ENCODE data around the gene SHISA9. TPM values are rescaled to one million over a fixed set of nuclear protein-coding genes. Genes with fewer than 3 reads are reported as not detected.

Gene SHISA9
- total RNA-seq, 1 donor from 2014 or later, result 3.0 TPM

DNA sequence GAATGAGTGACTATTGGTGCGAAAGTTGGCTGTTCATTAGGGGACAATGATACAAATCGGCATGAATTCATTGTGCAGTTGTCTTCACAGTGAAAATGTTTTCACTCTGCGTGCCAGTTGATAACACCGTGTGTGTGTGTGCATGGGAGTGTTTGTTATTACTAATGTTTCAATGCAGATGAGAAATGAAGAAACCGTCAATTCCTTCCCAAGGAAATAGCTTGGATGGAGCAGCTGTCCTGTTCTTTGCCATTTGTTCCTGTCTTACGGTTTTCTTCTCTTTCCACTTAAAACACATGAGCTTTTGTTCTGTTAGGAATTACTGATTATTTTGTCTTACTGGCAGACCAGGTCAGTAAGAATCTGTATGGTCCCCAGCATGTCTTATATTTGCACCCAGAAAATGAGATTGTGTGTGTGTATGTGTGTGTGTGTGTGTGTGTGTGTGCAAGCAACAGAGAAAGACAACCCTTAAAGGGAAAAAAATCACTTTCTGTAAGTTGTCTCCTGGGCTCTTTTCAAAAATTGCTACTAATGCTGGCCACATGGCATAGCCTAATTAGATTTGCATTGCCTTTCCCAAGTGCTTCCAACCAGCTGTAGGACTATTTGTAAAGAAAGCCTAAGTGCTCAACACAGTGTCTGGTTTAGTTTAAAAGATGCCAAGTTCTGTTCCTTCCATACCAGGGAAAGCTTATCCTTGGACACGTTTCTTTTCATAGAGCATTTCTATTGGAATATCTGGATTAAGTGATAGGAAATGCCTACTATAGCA, 23.8 kb downstream of the SHISA9 start:
- Mint-ChIP-seq H3K9me3 (ENCODE audit: low read depth) (no peaks in the 10 kb centered on the region), H3K4me3 (ENCODE audit: low read depth) (no peak overlapping the region), H3K4me1 (ENCODE audit: low read depth) (no peaks in the 10 kb centered on the region), H3K27me3 (peaks cover 4% of the 10 kb centered on the region), H3K27ac (no peak overlapping the region), H3K36me3 (ENCODE audit: insufficient read depth) (no peaks in the 10 kb centered on the region)
- TF ChIP-seq, protein P1, sequence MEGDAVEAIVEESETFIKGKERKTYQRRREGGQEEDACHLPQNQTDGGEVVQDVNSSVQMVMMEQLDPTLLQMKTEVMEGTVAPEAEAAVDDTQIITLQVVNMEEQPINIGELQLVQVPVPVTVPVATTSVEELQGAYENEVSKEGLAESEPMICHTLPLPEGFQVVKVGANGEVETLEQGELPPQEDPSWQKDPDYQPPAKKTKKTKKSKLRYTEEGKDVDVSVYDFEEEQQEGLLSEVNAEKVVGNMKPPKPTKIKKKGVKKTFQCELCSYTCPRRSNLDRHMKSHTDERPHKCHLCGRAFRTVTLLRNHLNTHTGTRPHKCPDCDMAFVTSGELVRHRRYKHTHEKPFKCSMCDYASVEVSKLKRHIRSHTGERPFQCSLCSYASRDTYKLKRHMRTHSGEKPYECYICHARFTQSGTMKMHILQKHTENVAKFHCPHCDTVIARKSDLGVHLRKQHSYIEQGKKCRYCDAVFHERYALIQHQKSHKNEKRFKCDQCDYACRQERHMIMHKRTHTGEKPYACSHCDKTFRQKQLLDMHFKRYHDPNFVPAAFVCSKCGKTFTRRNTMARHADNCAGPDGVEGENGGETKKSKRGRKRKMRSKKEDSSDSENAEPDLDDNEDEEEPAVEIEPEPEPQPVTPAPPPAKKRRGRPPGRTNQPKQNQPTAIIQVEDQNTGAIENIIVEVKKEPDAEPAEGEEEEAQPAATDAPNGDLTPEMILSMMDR (IDR thresholded peaks at IDR 0.05; ENCODE audit: unreplicated experiment), result no peak
- DNase-seq (ENCODE audit: low spot score, unreplicated experiment), result no peak

DNA sequence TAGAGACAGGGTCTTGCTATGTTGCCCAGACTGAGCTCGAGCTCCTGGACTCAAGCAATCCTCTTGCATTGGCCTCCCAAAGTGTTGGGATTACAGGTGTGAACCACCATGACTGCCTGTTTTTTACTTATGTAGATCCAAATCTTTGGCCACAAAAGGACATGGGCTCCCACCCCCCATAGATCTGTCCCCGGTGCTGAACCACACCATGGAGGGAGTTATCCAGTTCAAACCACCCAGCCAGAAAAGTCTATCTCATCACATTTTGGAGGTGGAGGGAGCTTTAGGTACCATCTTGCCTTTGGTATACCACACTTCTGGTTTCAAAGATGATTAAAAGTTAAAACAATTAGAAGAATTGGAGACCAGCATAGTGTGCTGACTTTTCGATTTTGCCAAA, 26.2 kb downstream of the SHISA9 start:
- no peaks in the 10 kb centered on the region for H3K9me3 Mint-ChIP-seq (ENCODE audit: low read depth)
- TF ChIP-seq, protein P1 (IDR thresholded peaks at IDR 0.05; ENCODE audit: unreplicated experiment), result no peak
- H3K27ac Mint-ChIP-seq, result no peak overlapping the region
- H3K4me3 Mint-ChIP-seq (ENCODE audit: low read depth), result no peak overlapping the region
- DNase-seq (ENCODE audit: low spot score, unreplicated experiment), result no peak
- no peaks in the 10 kb centered on the region for H3K4me1 Mint-ChIP-seq (ENCODE audit: low read depth)
- H3K36me3 Mint-ChIP-seq (ENCODE audit: insufficient read depth), result no peaks in the 10 kb centered on the region
- peaks cover 4% of the 10 kb centered on the region for H3K27me3 Mint-ChIP-seq

DNA sequence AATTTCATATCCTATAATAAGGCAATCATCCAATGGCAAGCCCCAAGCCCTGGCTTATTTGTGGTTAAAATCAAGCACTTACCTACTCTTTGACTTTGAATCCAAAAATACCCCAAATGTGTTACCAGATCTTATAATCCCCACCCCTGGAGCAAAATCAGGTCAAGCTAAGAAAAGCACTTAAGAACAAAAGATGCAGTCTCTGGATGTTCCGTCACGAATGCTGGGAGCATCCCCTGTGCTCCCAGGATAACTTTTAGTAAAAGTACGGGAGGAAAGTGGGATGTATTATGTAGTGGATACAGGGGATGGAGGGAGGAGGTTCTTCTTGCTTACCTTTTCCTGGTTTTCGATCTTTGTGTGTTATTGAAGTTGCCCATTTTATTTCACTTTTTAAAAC, 29.5 kb downstream of the SHISA9 start:
- no peaks in the 10 kb centered on the region for H3K9me3 Mint-ChIP-seq (ENCODE audit: low read depth)
- H3K4me3 Mint-ChIP-seq (ENCODE audit: low read depth), result no peak overlapping the region
- no peak overlapping the region for H3K27ac Mint-ChIP-seq
- no peaks in the 10 kb centered on the region for H3K36me3 Mint-ChIP-seq (ENCODE audit: insufficient read depth)
- no peaks in the 10 kb centered on the region for H3K27me3 Mint-ChIP-seq
- TF ChIP-seq, protein P1 (IDR thresholded peaks at IDR 0.05; ENCODE audit: unreplicated experiment), result no peak
- DNase-seq (ENCODE audit: low spot score, unreplicated experiment), result no peak
- H3K4me1 Mint-ChIP-seq (ENCODE audit: low read depth), result no peaks in the 10 kb centered on the region

DNA sequence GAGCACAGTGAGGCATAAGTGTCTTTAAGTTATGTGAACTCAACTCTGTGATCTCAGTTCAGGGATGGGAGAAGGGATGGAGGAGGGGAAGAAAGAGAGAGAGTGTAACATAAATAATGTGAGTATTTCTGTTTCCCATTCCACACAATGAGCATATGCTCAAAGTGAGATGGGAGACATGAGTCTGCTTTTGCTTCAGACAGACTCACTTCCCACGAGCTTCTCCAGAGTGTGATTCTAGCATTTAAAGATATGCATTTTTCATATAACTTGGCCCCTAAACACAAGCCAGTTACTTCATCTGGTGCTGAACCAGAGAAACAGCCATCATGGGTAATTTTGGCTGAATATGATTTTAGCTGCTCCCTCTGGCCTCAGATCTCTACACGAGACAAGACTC, 35.0 kb downstream of the SHISA9 start:
- H3K27ac Mint-ChIP-seq, result peak overlapping the region; percentile 27
- TF ChIP-seq, protein P1 (IDR thresholded peaks at IDR 0.05; ENCODE audit: unreplicated experiment), result no peak
- peaks cover 3% of the 10 kb centered on the region for H3K9me3 Mint-ChIP-seq (ENCODE audit: low read depth)
- no peak for DNase-seq (ENCODE audit: low spot score, unreplicated experiment)
- H3K36me3 Mint-ChIP-seq (ENCODE audit: insufficient read depth), result no peaks in the 10 kb centered on the region
- H3K4me1 Mint-ChIP-seq (ENCODE audit: low read depth), result no peaks in the 10 kb centered on the region
- H3K4me3 Mint-ChIP-seq (ENCODE audit: low read depth), result no peak overlapping the region
- H3K27me3 Mint-ChIP-seq, result no peaks in the 10 kb centered on the region

DNA sequence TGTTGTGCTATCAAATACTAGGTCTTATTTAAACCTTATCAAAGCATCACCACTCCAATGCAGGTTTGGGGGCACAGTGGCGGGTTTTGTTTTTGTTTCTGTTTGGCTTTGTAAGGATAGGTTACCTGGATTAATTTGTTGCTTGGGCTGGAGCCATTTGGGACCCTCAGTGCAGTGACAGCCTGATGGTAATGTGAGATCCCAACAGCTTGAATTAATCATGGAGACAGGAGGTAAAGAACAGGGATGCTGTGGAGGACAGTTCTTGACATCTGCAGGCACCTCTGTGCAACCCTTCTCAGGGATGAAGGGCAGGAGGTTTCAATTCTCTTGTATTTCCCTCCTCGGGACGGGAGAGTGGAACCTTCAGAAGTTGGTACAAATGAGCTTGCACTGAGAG, 40.5 kb downstream of the SHISA9 start:
- H3K4me1 Mint-ChIP-seq (ENCODE audit: low read depth), result no peaks in the 10 kb centered on the region
- TF ChIP-seq, protein P1 (IDR thresholded peaks at IDR 0.05; ENCODE audit: unreplicated experiment), result no peak
- peaks cover 6% of the 10 kb centered on the region for H3K9me3 Mint-ChIP-seq (ENCODE audit: low read depth)
- no peaks in the 10 kb centered on the region for H3K27me3 Mint-ChIP-seq
- no peak overlapping the region for H3K27ac Mint-ChIP-seq
- no peaks in the 10 kb centered on the region for H3K36me3 Mint-ChIP-seq (ENCODE audit: insufficient read depth)
- H3K4me3 Mint-ChIP-seq (ENCODE audit: low read depth), result no peak overlapping the region
- DNase-seq (ENCODE audit: low spot score, unreplicated experiment), result no peak

Data from progenitor cell of endocrine pancreas (in vitro differentiated cells).